Panc1 (cell line): Measurements from ENCODE around the gene F2RL1. TPM values are rescaled to one million over a fixed set of nuclear protein-coding genes. Genes with fewer than 3 reads are reported as not detected.

Source experiments
- ATAC-seq: fragments of 200-7000 bp; cut with Tn5 transposase; 2 replicates; pipeline ENCODE4 v1.9.1; 2020; ENCODE audit warnings: mild to moderate bottlenecking, moderate library complexity
- BruUV-seq: library from RNA; stranded (reverse); fragments of 400-500 nt; replicated peaks from 2 replicates; lab custom pipeline; 2021; lab: Mats Ljungman, UMichigan
- CTCF ChIA-PET: fragments of 300-600 bp; sonication (Branson Sonifier 250); formaldehyde crosslinking; loops from one replicate; lab custom pipeline; 2022; ENCODE audit warnings: antibody characterized with exemption; lab: Charles Lee
- POLR2A ChIA-PET: fragments of 300-600 bp; sonication (Branson Sonifier 250); formaldehyde crosslinking; loops from one replicate; lab custom pipeline; 2022; ENCODE audit warnings: antibody characterized with exemption; lab: Charles Lee
- DNase-seq: peaks from one replicate; pipeline ENCODE4 v3.0.0-alpha.2; 2010; ENCODE audit warnings: low read depth, low spot score
- H3K27ac ChIP-seq: 2 replicates; pipeline ENCODE4 v1.5.1; 2011; ENCODE audit warnings: mild to moderate bottlenecking, low read length, inconsistent platforms
- H3K27me3 ChIP-seq: fragments of 200-500 bp; sonication (Bioruptor generic); 2 replicates; pipeline ENCODE4 v1.6.0; 2014; ENCODE audit warnings: low read length, inconsistent platforms; ENCODE audit not compliant: control insufficient read depth, insufficient read depth
- H3K36me3 ChIP-seq: fragments of 200-500 bp; sonication (Bioruptor generic); 2 replicates; pipeline ENCODE4 v1.5.1; 2014; ENCODE audit warnings: inconsistent platforms, mild to moderate bottlenecking, low read length, moderate library complexity; ENCODE audit not compliant: control insufficient read depth, insufficient read depth
- H3K4me1 ChIP-seq: 2 replicates; pipeline ENCODE4 v1.5.1; 2011; ENCODE audit warnings: inconsistent platforms, mild to moderate bottlenecking, low read length, moderate library complexity; ENCODE audit not compliant: control insufficient read depth, insufficient read depth
- H3K4me3 ChIP-seq, 2 experiments: 2 replicates each; pipeline ENCODE4 v1.5.1; 2011 to 2012; ENCODE audit warnings: low read depth in 2 of 2, low read length in 2 of 2, mild to moderate bottlenecking in 2 of 2, inconsistent platforms in 1 of 2, moderate library complexity in 1 of 2
- H3K9me3 ChIP-seq: fragments of 200-500 bp; sonication (Bioruptor generic); 2 replicates; pipeline ENCODE4 v1.5.1; 2014; ENCODE audit warnings: low read depth, mild to moderate bottlenecking, inconsistent platforms, low read length, moderate library complexity; ENCODE audit not compliant: control insufficient read depth, insufficient read depth
- CTCF ChIP-seq: fragments of 450-650 bp; IDR thresholded peaks from 2 replicates; pipeline ENCODE4 v1.5.1; 2017; ENCODE audit warnings: mild to moderate bottlenecking
- POLR2AphosphoS5 ChIP-seq: IDR thresholded peaks from 2 replicates; pipeline ENCODE4 v1.6.1; 2012; ENCODE audit warnings: mild to moderate bottlenecking, low read depth, low read length, moderate library complexity
- SIN3A ChIP-seq: IDR thresholded peaks from 2 replicates; pipeline ENCODE4 v1.6.1; 2012; ENCODE audit warnings: low read depth, mild to moderate bottlenecking, low read length, moderate library complexity, borderline replicate concordance; ENCODE audit not compliant: insufficient read depth
- TCF7L2 ChIP-seq: IDR thresholded peaks from 2 replicates; pipeline ENCODE4 v1.6.1; 2011; ENCODE audit warnings: mild to moderate bottlenecking, low read depth, low read length, inconsistent platforms
- in situ Hi-C: cut with HindIII; loops from 2 replicates; pipeline ENCODE4 v1.10.0; 2016; ENCODE audit warnings: low sequenced_read_pairs, low pct_unique_long_range_greater_than_20kb
- intact Hi-C: fragments of 100-400 bp; cut with micrococcal nuclease; formaldehyde crosslinking; loops from one replicate; pipeline ENCODE4 v1.10.0; 2022; ENCODE audit not compliant: unreplicated experiment
- total RNA-seq: library from RNA; stranded (reverse); gene quantifications from one replicate; pipeline ENCODE4 v1.2.1, GENCODE V29; 2021; ENCODE audit not compliant: unreplicated experiment
- TF ChIP-seq, protein P1 (sequence below), 2 experiments: IDR thresholded peaks; 2 replicates each; pipeline ENCODE4 v1.6.1; 2011 to 2012; ENCODE audit warnings: low read depth in 2 of 2, control low read depth in 1 of 2, low read length in 1 of 2, mild to moderate bottlenecking in 1 of 2, moderate library complexity in 1 of 2; ENCODE audit not compliant: insufficient read depth in 1 of 2

F2RL1 gene
- total RNA-seq, 1 experiment from 2014 or later: 65.9 TPM

DNA sequence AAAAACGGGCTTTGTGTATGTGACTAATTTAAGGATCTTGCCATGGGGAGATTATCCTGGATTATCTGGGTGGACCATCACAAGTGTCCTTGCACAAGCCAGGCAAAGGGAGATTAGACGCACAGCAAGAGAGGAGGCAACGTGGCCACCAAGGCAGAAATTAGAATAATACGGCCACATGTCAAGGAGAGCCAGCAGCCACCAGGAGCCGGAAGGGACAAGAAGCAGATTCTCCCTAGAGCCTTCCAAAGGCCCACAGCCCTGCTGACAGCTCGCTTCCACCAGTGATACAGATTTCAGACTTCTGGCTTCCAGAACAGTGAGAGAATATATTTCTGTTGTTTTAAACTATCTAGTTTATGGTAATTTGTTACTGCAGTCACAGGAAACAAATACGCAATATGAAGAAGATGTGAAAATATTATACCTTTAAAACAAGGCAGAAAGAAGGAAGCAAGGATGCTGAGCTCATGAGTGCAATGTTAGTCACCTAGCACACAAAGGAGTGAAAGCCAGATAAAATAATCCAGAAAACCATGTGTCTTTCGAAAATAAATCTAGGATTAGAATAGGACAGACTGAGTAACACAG lies 28.7 kb upstream of the F2RL1 start:
- H3K9me3 ChIP-seq: peaks cover 10% of the 10 kb centered on the region; the same call in 1 of the 2 replicates
- intact Hi-C loops (no loop called here), in situ Hi-C loops (no loop called here)
- POLR2A ChIA-PET: interaction anchor here (0.5 to 1.4 kb wide), 2 partner anchors 16 to 1148 kb away, joined by 4 to 6 read pairs; no protein-coding TSS in a partner anchor
- DNase-seq (peak; percentile 80), ATAC-seq (peak; percentile 63)
- H3K27ac ChIP-seq: peak overlapping the region; percentile 91
- TF ChIP-seq, protein P1, sequence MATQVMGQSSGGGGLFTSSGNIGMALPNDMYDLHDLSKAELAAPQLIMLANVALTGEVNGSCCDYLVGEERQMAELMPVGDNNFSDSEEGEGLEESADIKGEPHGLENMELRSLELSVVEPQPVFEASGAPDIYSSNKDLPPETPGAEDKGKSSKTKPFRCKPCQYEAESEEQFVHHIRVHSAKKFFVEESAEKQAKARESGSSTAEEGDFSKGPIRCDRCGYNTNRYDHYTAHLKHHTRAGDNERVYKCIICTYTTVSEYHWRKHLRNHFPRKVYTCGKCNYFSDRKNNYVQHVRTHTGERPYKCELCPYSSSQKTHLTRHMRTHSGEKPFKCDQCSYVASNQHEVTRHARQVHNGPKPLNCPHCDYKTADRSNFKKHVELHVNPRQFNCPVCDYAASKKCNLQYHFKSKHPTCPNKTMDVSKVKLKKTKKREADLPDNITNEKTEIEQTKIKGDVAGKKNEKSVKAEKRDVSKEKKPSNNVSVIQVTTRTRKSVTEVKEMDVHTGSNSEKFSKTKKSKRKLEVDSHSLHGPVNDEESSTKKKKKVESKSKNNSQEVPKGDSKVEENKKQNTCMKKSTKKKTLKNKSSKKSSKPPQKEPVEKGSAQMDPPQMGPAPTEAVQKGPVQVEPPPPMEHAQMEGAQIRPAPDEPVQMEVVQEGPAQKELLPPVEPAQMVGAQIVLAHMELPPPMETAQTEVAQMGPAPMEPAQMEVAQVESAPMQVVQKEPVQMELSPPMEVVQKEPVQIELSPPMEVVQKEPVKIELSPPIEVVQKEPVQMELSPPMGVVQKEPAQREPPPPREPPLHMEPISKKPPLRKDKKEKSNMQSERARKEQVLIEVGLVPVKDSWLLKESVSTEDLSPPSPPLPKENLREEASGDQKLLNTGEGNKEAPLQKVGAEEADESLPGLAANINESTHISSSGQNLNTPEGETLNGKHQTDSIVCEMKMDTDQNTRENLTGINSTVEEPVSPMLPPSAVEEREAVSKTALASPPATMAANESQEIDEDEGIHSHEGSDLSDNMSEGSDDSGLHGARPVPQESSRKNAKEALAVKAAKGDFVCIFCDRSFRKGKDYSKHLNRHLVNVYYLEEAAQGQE (IDR thresholded peaks at IDR 0.05; ENCODE audit: insufficient read depth in 1 of 2, low read depth in 2 of 2, low read length in 1 of 2): no peak
- TF ChIP-seq CTCF: no peak
- TF ChIP-seq POLR2AphosphoS5: no peak
- no peak for TF ChIP-seq SIN3A
- TF ChIP-seq TCF7L2: no peak
- CTCF ChIA-PET: no interaction called here
- H3K4me3 ChIP-seq: no peak overlapping the region
- no peaks in the 10 kb centered on the region for H3K27me3 ChIP-seq
- no peaks in the 10 kb centered on the region for H3K36me3 ChIP-seq
- BruUV-seq: no TSS peak
- H3K4me1 ChIP-seq: peaks cover 26% of the 10 kb centered on the region

- no TSS peak for BruUV-seq
- H3K36me3 ChIP-seq: no peaks in the 10 kb centered on the region
- ChIA-PET POLR2A (interaction anchor here (0.5 to 1.4 kb wide), 2 partner anchors 15 to 1147 kb away, joined by 4 to 6 read pairs; no protein-coding TSS in a partner anchor), CTCF (interaction anchor here (0.6 to 1.7 kb wide), 2 partner anchors 16 to 32 kb away, joined by 3 to 5 read pairs; no protein-coding TSS in a partner anchor)
- intact Hi-C loops (no loop called here), in situ Hi-C loops (no loop called here)
- peak; percentile 98 for DNase-seq
- H3K4me1 ChIP-seq: peaks cover 22% of the 10 kb centered on the region
- no peaks in the 10 kb centered on the region for H3K27me3 ChIP-seq
- peak; percentile 89 for ATAC-seq
- peak overlapping the region; percentile 91 for H3K27ac ChIP-seq
- H3K4me3 ChIP-seq: no peak overlapping the region
- TF ChIP-seq TCF7L2 (0 out of 2 replicates have a peak, but pooled peaks have one; percentile 36), SIN3A (no peak), POLR2AphosphoS5 (peak; percentile 75; the same call in 1 of the 2 replicates), CTCF (no peak)
- TF ChIP-seq, protein P1 (IDR thresholded peaks at IDR 0.05; ENCODE audit: insufficient read depth in 1 of 2, low read depth in 2 of 2, low read length in 1 of 2): no peak
- peaks cover 10% of the 10 kb centered on the region; the same call in 1 of the 2 replicates for H3K9me3 ChIP-seq
These were observed 28.1 kb upstream of the F2RL1 start for GRCh38 chr5:76790632-76791290.
